Sigmoid colon (tissue), 4 donors: ENCODE data around the gene IPO11.

Experiments
- CTCF ChIP-seq, 4 experiments: fragments of 450-650 bp in 3 of 4; fragments of 200-600 bp in 1 of 4; IDR thresholded peaks; one replicate each; pipeline ENCODE4 v1.5.1; 2016 to 2019; ENCODE audit warnings: antibody characterized with exemption in 4 of 4, mild to moderate bottlenecking in 3 of 4, moderate library complexity in 2 of 4
- POLR2A ChIP-seq, 2 donors: fragments of 450-650 bp; IDR thresholded peaks; one replicate each; pipeline ENCODE4 v1.6.1; 2016; ENCODE audit warnings: antibody characterized with exemption in 2 of 2, mild to moderate bottlenecking in 2 of 2, moderate library complexity in 2 of 2
- POLR2AphosphoS5 ChIP-seq, 4 donors: sonication (generic); formaldehyde crosslinking; IDR thresholded peaks; one replicate each; pipeline ENCODE4 v1.6.1; 2017; ENCODE audit warnings: antibody characterized with exemption in 4 of 4

DNA sequence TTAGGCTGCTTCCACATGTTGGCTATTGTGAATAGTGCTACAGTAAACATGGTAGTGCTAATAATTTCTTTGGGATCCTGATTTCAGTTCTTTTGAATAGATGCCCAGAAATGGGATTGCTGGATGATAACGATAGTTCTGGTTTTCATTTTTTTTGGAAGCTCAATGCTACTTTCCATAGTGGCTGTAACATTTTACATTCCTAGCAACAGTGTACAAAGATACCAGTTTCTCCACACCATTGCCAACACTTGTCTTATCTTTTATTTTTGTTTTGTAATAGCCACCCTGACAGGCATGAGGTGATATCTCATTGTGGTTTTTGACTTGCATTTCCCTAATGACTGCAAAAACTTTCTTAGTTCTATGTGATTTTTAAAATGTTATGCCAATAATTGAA is 97.2 kb downstream of the IPO11 start:
- TF ChIP-seq CTCF (IDR thresholded peaks at IDR 0.05), result no peak
- TF ChIP-seq POLR2A (IDR thresholded peaks at IDR 0.05), result no peak
- TF ChIP-seq POLR2AphosphoS5 (IDR thresholded peaks at IDR 0.05), result no peak
